HUES48 (cell line): Measurements from ENCODE around the gene CFAP300.

Experiments
- H3K27ac ChIP-seq: one replicate; pipeline ENCODE4 v1.7.0; 2013; ENCODE audit warnings: low read depth, low read length, inconsistent platforms
- H3K27me3 ChIP-seq: 2 replicates; pipeline ENCODE4 v1.6.1; 2013; ENCODE audit warnings: mild to moderate bottlenecking, low read length; ENCODE audit not compliant: control insufficient read depth, insufficient read depth
- H3K36me3 ChIP-seq: 2 replicates; pipeline ENCODE4 v1.6.1; 2013; ENCODE audit warnings: low read length; ENCODE audit not compliant: control insufficient read depth, insufficient read depth
- H3K4me1 ChIP-seq: 2 replicates; pipeline ENCODE4 v1.6.1; 2013; ENCODE audit warnings: mild to moderate bottlenecking, low read length; ENCODE audit not compliant: control insufficient read depth, insufficient read depth
- H3K4me3 ChIP-seq: 2 replicates; pipeline ENCODE4 v1.5.1; 2013; ENCODE audit warnings: mild to moderate bottlenecking, low read depth, low read length
- H3K9ac ChIP-seq: 2 replicates; pipeline ENCODE4 v1.6.1; 2013; ENCODE audit warnings: mild to moderate bottlenecking, low read depth, low read length, moderate library complexity
- H3K9me3 ChIP-seq: 2 replicates; pipeline ENCODE4 v1.6.1; 2013; ENCODE audit warnings: low read length; ENCODE audit not compliant: control insufficient read depth, insufficient read depth

The CFAP300 gene

DNA sequence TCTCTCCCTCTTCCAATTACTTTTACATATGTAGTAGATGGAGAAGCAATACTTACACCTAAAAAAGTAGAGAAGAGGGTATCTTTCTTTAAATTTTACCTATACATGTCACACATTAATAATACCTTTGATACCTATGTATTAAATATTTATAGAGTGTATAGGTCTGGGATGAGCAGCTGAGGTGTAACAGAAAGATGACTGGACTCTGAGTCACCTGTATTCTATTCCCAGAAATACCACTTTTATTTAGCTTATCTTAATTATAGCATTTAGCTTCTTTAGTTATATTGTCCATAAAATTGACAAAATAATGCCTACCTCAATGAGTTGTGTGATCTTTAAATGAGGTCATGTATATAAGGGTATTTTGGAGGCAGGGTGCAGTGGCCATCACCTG is 32.4 kb downstream of the CFAP300 start:
- H3K36me3 ChIP-seq = no peaks in the 10 kb centered on the region
- no peaks in the 10 kb centered on the region for H3K4me1 ChIP-seq
- H3K9ac ChIP-seq = no peak overlapping the region
- H3K27ac ChIP-seq = no peak overlapping the region
- H3K4me3 ChIP-seq = no peak overlapping the region
- no peaks in the 10 kb centered on the region for H3K27me3 ChIP-seq
- no peaks in the 10 kb centered on the region for H3K9me3 ChIP-seq

GRCh38 chr11:102081313-102081712 is 34.1 kb downstream of the CFAP300 start:
- Histone ChIP-seq H3K9ac (no peak overlapping the region), H3K9me3 (no peaks in the 10 kb centered on the region), H3K27me3 (no peaks in the 10 kb centered on the region)

GRCh38 chr11:102085864-102086551 is 38.8 kb downstream of the CFAP300 start:
- H3K9ac ChIP-seq = no peak overlapping the region
- no peaks in the 10 kb centered on the region for H3K9me3 ChIP-seq
- H3K4me3 ChIP-seq = no peak overlapping the region
- no peak overlapping the region for H3K27ac ChIP-seq
- H3K27me3 ChIP-seq = no peaks in the 10 kb centered on the region
- no peaks in the 10 kb centered on the region for H3K36me3 ChIP-seq
- no peaks in the 10 kb centered on the region for H3K4me1 ChIP-seq

More at GRCh38 chr11:102081313-102081712, 34.1 kb downstream of the CFAP300 start:
- H3K4me3 ChIP-seq = no peak overlapping the region
- no peaks in the 10 kb centered on the region for H3K4me1 ChIP-seq
- H3K36me3 ChIP-seq = no peaks in the 10 kb centered on the region
- no peak overlapping the region for H3K27ac ChIP-seq

- Histone ChIP-seq H3K4me1 (no peaks in the 10 kb centered on the region), H3K36me3 (no peaks in the 10 kb centered on the region), H3K27me3 (no peaks in the 10 kb centered on the region), H3K27ac (no peak overlapping the region), H3K4me3 (no peak overlapping the region), H3K9me3 (no peaks in the 10 kb centered on the region), H3K9ac (no peak overlapping the region)
These were observed 49.9 kb downstream of the CFAP300 start for GRCh38 chr11:102097186-102097585.

- H3K27me3 ChIP-seq = no peaks in the 10 kb centered on the region
- no peak overlapping the region for H3K9ac ChIP-seq
- H3K36me3 ChIP-seq = no peaks in the 10 kb centered on the region
- H3K27ac ChIP-seq = no peak overlapping the region
- no peaks in the 10 kb centered on the region for H3K9me3 ChIP-seq
- H3K4me1 ChIP-seq = no peaks in the 10 kb centered on the region
- H3K4me3 ChIP-seq = no peak overlapping the region
These were observed 52.5 kb downstream of the CFAP300 start for GRCh38 chr11:102099755-102100154.

DNA sequence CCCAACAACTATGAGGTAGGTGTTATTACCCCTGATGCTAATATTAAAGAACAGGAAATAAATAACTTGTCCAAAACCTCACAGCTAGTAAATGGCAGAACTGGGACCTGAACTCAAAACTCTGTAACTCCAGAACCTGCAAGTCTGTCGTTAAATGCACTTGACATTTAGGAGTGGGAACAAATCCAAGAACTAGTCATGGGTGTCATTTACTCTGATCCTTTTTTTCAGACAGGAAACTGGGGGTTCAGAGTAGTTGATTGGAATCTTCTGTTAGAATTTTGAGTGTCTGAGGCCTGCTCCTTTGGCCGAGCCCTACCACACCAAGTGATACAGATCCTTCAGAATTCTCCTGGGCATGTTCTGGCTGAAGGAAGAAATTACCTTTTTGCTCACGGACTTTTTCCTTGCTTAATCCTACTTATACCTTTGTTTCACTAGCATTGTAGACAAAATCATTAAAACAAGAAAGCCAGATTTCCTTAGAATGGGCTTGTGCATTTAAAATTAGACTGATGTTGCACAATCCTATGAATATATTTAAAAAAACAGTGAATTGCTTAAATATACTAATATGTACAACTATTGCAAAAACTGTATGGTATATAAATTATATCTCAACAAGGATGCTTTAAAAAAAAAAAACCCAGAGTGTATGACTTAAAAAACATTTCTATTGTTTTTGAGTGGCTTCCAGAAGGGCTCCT is 61.6 kb downstream of the CFAP300 start:
- no peak overlapping the region; the same call in 1 of the 2 replicates for H3K9ac ChIP-seq
- no peaks in the 10 kb centered on the region for H3K9me3 ChIP-seq
- H3K27me3 ChIP-seq = no peaks in the 10 kb centered on the region
- H3K4me3 ChIP-seq = peak overlapping the region; percentile 80
- H3K27ac ChIP-seq = no peak overlapping the region
- no peaks in the 10 kb centered on the region for H3K36me3 ChIP-seq
- peaks cover 24% of the 10 kb centered on the region for H3K4me1 ChIP-seq

- H3K4me3 ChIP-seq = peak within 1 kb of the TSS; percentile 80
- peak within 1 kb of the TSS; percentile 97 for H3K9ac ChIP-seq
- H3K36me3 ChIP-seq = peaks cover 7% of the 10 kb centered on the region; the same call in 1 of the 2 replicates
These were observed 62.9 kb downstream of the CFAP300 start, which contains the start of gene YAP1 for GRCh38 chr11:102109896-102110760. TSS of gene YAP1 (plus strand) at chr11:102110447. CDS start at chr11:102110849, 402 bp downstream.

DNA sequence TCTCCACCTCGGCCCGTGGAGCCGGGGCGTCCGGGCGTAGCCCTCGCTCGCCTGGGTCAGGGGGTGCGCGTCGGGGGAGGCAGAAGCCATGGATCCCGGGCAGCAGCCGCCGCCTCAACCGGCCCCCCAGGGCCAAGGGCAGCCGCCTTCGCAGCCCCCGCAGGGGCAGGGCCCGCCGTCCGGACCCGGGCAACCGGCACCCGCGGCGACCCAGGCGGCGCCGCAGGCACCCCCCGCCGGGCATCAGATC is 63.4 kb downstream of the CFAP300 start:
- H3K9ac ChIP-seq = peak overlapping the region; percentile 97
- H3K36me3 ChIP-seq = peaks cover 7% of the 10 kb centered on the region; the same call in 1 of the 2 replicates
- peak overlapping the region; percentile 98 for H3K27ac ChIP-seq

More at GRCh38 chr11:102109896-102110760, 62.9 kb downstream of the CFAP300 start, which contains the start of gene YAP1:
- H3K27me3 ChIP-seq = no peaks in the 10 kb centered on the region
- H3K27ac ChIP-seq = peak within 1 kb of the TSS; percentile 98
- peaks cover 37% of the 10 kb centered on the region for H3K4me1 ChIP-seq
- no peaks in the 10 kb centered on the region for H3K9me3 ChIP-seq

GRCh38 chr11:102111011-102111786 is 64.0 kb downstream of the CFAP300 start:
- no peaks in the 10 kb centered on the region for H3K27me3 ChIP-seq
- H3K4me3 ChIP-seq = peak overlapping the region; percentile 80
- peaks cover 47% of the 10 kb centered on the region for H3K4me1 ChIP-seq
- no peaks in the 10 kb centered on the region for H3K9me3 ChIP-seq
- peak overlapping the region; percentile 98 for H3K27ac ChIP-seq
- H3K9ac ChIP-seq = peak overlapping the region; percentile 97
- H3K36me3 ChIP-seq = peaks cover 7% of the 10 kb centered on the region; the same call in 1 of the 2 replicates

More for the DNA sequence above, 63.4 kb downstream of the CFAP300 start:
- peak overlapping the region; percentile 80 for H3K4me3 ChIP-seq
- H3K9me3 ChIP-seq = no peaks in the 10 kb centered on the region
- no peaks in the 10 kb centered on the region for H3K27me3 ChIP-seq
- H3K4me1 ChIP-seq = peaks cover 42% of the 10 kb centered on the region

- peaks cover 55% of the 10 kb centered on the region for H3K4me1 ChIP-seq
- H3K27me3 ChIP-seq = no peaks in the 10 kb centered on the region
- peak overlapping the region; percentile 80 for H3K4me3 ChIP-seq
- H3K27ac ChIP-seq = peak overlapping the region; percentile 98
- peak overlapping the region; percentile 91 for H3K9ac ChIP-seq
- no peaks in the 10 kb centered on the region for H3K9me3 ChIP-seq
- peaks cover 7% of the 10 kb centered on the region; the same call in 1 of the 2 replicates for H3K36me3 ChIP-seq
These were observed 64.7 kb downstream of the CFAP300 start for GRCh38 chr11:102111787-102112508.
